GM18867 (cell line): ENCODE results near the gene TMPRSS5.

Source experiments
- ATAC-seq: cut with Tn5 transposase; IDR thresholded peaks from one replicate; pipeline ENCODE4 v1.9.1; 2021; ENCODE audit warnings: mild to moderate bottlenecking, moderate library complexity; ENCODE audit not compliant: unreplicated experiment

Gene TMPRSS5

GRCh38 chr11:113670149-113670830 lies 35.8 kb downstream of the TMPRSS5 start:
- no peak for ATAC-seq

DNA sequence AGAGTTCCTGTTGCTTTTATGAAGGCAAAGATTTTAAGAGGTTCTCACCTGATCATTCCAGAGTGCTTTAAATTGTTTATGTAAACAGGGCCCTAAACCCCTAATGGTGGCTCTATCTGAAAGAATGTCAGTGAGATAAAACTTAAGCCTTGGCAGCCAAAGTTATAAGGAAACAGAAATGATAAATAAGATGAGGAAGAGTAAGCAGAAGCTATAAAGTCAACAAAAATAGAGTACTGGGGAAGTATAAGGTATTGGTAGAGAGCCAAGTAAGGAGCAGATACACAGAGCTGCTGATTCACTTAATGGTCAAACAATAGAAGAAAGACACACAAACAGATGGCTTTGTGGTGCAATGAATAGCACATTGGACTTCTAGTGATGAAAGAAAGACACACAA lies 37.9 kb downstream of the TMPRSS5 start:
- ATAC-seq = no peak

DNA sequence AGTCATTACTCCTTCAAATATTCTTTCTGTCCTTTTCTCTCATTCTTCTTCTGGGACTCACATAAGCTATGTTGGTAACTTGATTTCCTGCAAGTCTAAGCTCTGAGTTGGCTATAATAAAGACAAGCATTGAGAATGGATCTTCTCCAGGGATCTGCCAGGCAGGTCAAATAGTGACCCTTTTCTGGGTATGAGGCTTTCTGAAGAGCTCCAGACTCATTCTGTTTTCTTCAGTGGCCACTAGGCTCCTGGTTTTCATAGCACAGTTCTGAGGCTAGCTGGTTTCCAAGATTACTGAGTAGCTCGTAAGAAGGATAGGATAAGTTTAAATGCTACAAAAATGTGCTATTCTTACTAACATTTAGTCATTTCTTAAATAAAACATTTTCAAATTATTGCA lies 38.3 kb downstream of the TMPRSS5 start:
- no peak for ATAC-seq

DNA sequence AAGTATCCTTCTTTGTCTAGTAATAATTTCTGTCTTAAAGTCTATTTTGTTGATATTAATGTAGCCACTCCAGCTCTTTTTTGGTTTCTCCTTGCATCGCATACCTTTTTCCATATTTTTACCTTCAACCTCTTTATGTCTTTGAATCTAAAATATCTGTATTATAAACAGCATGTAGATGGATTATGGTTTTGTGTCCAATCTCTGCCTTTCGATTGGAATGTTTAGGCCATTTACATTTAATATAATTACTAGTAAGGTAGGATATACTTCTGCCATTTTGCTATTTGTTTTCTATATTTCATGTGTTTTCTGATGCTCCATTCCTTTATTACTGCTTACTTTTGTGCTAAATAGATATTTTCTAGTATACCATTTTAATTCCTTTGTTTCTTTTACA lies 39.5 kb downstream of the TMPRSS5 start:
- ATAC-seq = no peak

DNA sequence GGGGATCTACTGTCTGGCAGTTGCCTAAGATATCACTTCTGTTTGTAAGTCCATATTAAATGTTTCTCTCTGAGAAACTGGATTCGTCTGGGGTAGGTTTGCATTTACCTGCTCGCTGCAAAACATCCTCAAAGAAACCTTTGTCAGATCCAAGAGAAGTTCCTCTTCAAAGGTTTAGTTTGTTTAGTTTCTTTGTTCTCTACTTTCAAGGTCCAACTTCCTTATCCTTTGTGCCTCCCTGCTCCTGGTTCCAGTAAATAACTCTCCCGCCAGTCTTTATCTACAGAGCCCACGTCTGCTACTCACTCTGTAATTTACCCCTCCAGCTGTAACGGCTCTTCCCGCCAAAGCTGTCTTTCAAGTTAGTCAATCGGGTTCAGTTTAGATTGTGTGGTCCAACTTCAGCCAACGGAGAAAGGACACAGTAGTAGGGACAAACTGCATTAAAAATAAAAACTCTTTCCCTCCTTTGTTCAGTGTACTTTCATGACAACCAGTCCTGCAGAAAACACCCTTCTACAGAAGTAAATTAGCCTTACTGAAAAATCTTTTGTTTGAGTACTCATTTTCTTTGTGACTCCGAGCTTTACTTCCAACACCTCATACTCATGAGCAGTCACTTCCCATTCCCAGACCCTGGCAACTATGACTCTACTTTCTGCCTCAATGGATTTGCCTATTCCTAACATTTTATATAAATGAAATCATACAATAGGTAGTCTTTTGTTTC lies 41.0 kb downstream of the TMPRSS5 start:
- no peak for ATAC-seq

GRCh38 chr11:113664069-113664980 lies 41.8 kb downstream of the TMPRSS5 start:
- no peak for ATAC-seq

DNA sequence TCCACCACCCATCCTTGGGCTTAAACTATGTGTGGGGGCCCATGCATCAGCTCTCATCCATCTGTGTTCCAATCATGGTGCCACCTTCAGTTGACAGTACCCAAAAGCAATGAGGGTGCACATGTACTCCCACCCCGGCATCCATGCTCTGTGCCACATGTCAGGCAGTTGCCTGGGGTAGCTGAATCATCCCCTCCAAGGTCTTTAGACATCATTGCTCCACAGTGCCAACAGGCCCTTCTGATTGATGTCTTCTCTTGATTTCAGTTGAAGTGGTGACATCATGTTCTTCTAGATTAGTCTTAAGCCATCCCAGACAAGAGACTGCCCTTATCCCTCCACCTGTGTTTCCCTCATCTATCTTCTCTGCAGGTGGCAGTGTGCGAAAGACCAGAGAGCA lies 42.5 kb downstream of the TMPRSS5 start:
- no peak for ATAC-seq

DNA sequence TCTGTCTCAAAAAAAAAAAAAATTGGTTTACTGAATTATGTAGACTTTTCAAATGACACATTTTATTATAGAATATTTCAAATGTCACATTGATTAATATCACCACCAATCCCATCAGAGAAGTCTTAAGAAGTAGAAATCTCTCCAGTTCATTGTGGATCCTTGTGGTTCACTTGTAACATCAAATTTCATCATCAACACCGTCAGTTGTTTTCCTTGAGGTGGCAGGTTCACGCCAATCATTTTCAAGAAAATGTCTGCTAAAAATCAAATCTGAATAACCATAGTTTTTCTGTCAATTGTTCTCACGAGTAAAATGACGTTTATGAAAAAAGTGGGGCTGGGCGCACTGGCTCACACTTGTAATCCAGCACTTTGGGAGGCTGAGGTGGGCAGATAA lies 50.3 kb downstream of the TMPRSS5 start:
- ATAC-seq = no peak

DNA sequence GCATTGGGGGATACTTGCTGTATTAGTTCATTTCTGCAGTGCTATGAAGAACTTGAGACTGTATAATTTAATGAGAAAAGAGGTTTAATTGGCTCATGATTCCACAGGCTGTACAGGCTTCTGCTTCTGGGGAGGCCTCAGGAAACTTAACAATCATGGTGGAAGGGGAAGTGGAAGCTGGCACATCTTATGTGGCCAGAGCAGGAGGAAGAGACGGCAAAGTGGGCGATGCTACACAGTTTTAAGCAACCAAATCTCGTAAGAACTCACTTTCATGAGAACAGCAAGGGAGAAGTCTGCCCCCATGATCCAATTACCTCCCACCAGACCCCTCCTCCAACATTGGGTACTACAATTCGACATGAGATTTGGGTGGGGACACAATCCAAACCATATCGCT lies 55.1 kb downstream of the TMPRSS5 start:
- ATAC-seq = no peak

- no peak for ATAC-seq
Measured at GRCh38 chr11:113649311-113649710, 56.8 kb downstream of the TMPRSS5 start.

DNA sequence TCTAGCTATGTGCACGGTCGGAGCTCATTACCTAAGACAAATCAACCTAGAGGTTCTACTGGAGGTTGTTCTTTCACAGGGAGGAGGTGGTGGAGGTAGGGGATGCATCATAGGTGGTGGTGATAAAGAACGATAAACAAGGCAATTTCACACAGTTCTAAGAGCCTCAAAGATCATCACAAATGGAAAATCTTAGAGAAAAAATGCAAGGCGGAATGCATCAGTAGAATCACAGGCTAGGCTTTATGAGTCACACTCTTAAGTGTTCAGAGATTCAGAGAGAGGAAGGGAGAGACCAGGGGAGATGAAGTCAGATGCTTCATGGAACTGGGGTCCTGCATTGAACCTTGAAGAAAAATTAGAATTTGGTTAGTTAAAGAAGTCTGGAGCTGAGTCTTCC lies 58.3 kb downstream of the TMPRSS5 start:
- no peak for ATAC-seq

DNA sequence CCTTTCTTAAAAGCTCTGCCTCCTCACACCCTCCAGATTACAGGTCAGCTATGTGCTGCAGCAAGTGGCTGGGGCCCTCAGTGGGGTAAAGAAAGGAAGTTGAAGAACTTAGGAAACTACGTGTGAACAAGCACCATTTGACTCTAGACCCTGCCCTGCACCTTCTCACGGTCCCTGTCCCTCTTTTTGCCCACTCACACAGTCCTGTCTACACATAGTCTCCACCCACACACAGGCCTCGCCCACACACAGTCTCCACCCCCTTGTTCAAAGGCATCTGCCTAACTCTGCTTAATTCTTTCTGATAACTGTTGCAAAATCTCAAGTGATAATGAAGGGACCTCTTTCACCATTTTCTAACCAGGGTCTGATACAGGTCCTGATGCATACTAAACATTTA lies 59.0 kb downstream of the TMPRSS5 start:
- no peak for ATAC-seq

DNA sequence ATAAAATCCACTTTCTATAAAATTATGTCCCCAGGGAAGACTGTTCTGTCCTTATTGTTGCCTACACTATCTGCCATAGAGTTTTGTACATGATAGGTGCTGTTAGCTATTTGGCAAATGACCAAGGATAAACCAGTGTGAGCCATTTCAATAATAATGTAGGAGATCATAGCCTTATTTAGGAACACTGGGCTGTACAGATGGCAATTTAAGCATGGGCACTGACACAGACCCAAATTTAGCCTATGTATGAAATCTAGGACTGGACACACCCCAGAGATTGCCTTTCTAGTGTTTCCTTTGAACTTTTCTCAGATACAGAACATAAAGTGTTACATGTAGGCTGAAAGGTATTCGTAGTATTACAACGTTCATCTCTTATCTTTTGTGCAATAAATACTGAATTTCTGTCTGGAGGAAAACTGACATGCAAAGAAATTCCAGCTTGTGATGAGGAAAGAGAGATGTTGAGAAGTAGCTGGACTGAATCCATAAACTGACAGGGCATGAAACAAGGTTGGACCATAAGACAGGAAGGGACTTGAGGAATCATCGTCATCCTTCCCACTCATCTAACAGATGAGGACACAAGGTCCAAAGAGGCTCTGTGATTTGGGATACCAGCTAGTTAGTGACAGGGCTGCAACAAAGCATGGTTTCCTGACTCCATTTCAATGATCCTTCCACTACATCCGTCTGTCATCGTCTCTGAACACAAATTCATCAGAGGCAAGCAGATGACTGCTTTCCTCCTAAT lies 60.3 kb downstream of the TMPRSS5 start:
- no peak for ATAC-seq

DNA sequence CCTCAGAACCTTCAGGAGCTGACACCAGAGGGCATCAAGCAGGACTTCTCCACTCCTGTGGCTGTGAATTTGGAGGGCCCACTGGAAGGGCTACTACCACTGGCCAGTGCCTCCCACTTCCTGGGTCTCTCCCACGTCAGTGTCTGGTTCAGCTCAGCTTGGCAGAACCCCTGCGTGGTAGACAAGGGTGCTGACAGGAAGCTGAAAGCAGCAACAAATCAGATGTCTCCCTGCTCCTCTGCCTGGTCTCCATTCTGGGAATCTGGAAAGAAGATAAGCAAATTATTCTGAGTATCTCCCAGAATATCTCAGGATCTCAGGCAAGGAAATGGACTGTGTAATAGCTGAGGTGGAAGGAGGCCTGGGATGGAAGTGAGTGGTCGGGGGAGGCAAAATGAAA lies 61.5 kb downstream of the TMPRSS5 start:
- no peak for ATAC-seq

DNA sequence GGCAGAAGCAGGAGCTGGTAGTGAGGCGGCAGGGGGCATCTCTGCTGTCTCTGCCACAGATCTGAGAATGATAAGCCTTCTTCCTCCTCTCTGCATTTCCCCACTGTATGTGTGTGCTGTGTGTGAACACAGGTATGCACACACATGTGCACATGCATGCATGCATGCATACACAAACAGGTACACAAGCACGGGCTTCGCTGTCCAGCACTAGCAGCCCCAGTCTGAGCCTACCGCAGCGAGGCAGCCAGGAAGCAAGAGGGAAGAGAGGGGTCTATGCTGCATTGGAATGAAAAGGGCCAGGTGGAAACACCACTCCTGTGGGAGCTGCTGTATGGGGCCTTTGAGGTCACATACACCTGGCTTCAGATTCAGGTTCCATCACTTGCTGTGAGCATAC lies 62.4 kb downstream of the TMPRSS5 start:
- no peak for ATAC-seq

- no peak for ATAC-seq
Measured at GRCh38 chr11:113643006-113643585, 63.0 kb downstream of the TMPRSS5 start.

DNA sequence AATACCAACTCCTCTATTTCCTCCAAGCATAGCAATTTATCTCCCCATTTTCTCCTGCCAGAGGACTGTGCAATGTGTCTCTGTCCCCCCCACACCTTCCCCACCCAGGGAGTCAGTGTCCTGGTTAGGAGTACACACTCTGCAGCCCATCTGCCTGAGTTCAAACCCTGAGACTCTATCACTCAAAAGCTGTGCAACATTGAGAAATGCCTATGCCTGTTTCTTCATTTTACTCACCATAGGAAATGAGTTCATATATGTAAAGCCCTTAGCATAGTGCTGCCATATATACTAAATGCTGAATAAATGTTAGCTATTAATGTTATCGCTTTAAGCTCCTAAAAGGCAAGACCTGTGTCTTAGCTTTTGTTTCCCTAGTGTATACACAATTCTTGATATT lies 64.0 kb downstream of the TMPRSS5 start:
- ATAC-seq = no peak

DNA sequence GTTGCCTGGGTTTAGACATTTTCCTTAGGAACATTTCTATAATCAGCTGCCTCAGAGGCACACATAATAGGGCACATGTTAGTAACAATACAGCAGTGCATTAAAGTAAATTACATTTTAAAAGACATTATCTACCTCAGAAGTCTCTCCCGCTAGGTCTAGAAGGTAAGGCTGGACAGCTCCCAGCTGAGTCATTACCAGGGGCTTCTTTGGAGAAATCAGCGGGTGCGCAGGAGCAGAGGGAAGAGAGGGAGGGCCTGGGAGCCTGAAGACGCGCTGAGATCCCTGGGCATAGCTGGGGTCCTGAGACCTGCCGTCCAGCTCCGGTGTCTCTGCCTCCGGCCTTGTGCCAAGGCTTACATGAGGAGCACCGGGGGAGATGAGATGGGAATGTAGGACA lies 67.7 kb downstream of the TMPRSS5 start:
- ATAC-seq = no peak

GRCh38 chr11:113637636-113638035 lies 68.5 kb downstream of the TMPRSS5 start:
- no peak for ATAC-seq
